Measurements from ENCODE around the gene PRPH2. TPM values are rescaled to one million over a fixed set of nuclear protein-coding genes. Genes with fewer than 3 reads are reported as not detected.

PRPH2 gene
- polyA plus RNA-seq, 2 of the 4 experiments (the other 2 are of a cell fraction) = not detected

- CTCF ChIA-PET = interaction anchor here (0.6 to 6.9 kb wide), 4 partner anchors 12 to 166 kb away, joined by 3 to 37 read pairs (median 3); no protein-coding TSS in a partner anchor
- peaks cover 8% of the 10 kb centered on the region; the same call in 2 of the 3 replicates for H3K4me1 ChIP-seq
- WGBS (ENCODE audit: missing lambda C conversion rate) = 4% methylated on average over 1 of the region's 3 CpGs
- H3K27ac ChIP-seq = peak overlapping the region in 1 of 2 experiments; percentile 33; a peak in 1 of 6 replicates
- peak; percentile 59 to 64; a peak in 5 of 6 replicates for ATAC-seq
- no peak for FAIRE-seq
- POLR2A ChIA-PET = interaction anchor here (0.6 to 0.7 kb wide), 2 partner anchors 17 to 161 kb away, joined by 3 read pairs; a partner anchor contains a TSS
- H3K4me3 ChIP-seq = no peak overlapping the region
- no peak overlapping the region for H3K4me2 ChIP-seq
- H3K9me3 ChIP-seq = peaks cover 8% of the 10 kb centered on the region; the same call in 1 of the 3 replicates
- TF ChIP-seq RFX5 (IDR thresholded peaks at IDR 0.05) (no peak), GATA3 (IDR thresholded peaks at IDR 0.05; ENCODE audit: borderline replicate concordance) (no peak), NR3C1 (IDR thresholded peaks at IDR 0.05) (no peak), CEBPB (IDR thresholded peaks at IDR 0.05) (no peak), ZC3H11A (IDR thresholded peaks at IDR 0.05) (no peak), POLR2A (IDR thresholded peaks at IDR 0.05; ENCODE audit: low read length) (no peak), E2F6 (IDR thresholded peaks at IDR 0.05; ENCODE audit: borderline replicate concordance, low read depth) (no peak), MAX (IDR thresholded peaks at IDR 0.05) (no peak), HOXA7 (CRISPR knock-in tag; IDR thresholded peaks at IDR 0.05) (no peak), HOXB13 (CRISPR knock-in tag; IDR thresholded peaks at IDR 0.05; ENCODE audit: low read depth) (no peak), RARB (CRISPR knock-in tag; IDR thresholded peaks at IDR 0.05) (no peak), PHF8 (IDR thresholded peaks at IDR 0.05; ENCODE audit: borderline replicate concordance, low read depth) (no peak), EP300 (IDR thresholded peaks at IDR 0.05) (no peak), ELK1 (IDR thresholded peaks at IDR 0.05; ENCODE audit: low read depth, low read length) (no peak), MAZ (IDR thresholded peaks at IDR 0.05; ENCODE audit: borderline replicate concordance, low read depth, low read length) (no peak), HOXB5 (CRISPR knock-in tag; IDR thresholded peaks at IDR 0.05) (no peak), USF2 (IDR thresholded peaks at IDR 0.05) (no peak)
- peak in 1 of 2 experiments; percentile 33 for DNase-seq (ENCODE audit: low read depth in 1 of 2, low spot score in 1 of 2)
These were observed 7.3 kb upstream of the PRPH2 start for GRCh38 chr6:42729731-42730130.

- CTCF ChIA-PET = interaction anchor here (0.8 to 6.9 kb wide), 17 partner anchors 9 to 180 kb away, joined by 3 to 37 read pairs (median 4); partner anchors contain the start of gene TBCC
- POLR2A ChIA-PET = interaction anchor here (2.7 kb wide), 1 partner anchor 19 kb away, joined by 16 read pairs; the partner anchor contains the start of gene TBCC
- TF ChIP-seq MAZ (IDR thresholded peaks at IDR 0.05; ENCODE audit: borderline replicate concordance, low read depth, low read length) (no peak), ESRRA (IDR thresholded peaks at IDR 0.05; ENCODE audit: borderline replicate concordance, low read length) (no peak), TP53 (CRISPR knock-in tag; IDR thresholded peaks at IDR 0.05) (no peak)
- H3K9me3 ChIP-seq = peaks cover 7% of the 10 kb centered on the region; the same call in 1 of the 3 replicates
- no peak overlapping the region for H3K4me3 ChIP-seq
- 89% methylated on average over 13 of the region's 22 CpGs for WGBS (ENCODE audit: missing lambda C conversion rate)
- peaks cover 8% of the 10 kb centered on the region; the same call in 2 of the 3 replicates for H3K4me1 ChIP-seq
- no peak for FAIRE-seq
- no peak overlapping the region for H3K27ac ChIP-seq
- no peak overlapping the region for H3K4me2 ChIP-seq
- ATAC-seq = no peak; a peak in 1 of 6 replicates
- no peak for DNase-seq (ENCODE audit: low read depth in 1 of 2, low spot score in 1 of 2)
These were observed 5.2 kb upstream of the PRPH2 start for GRCh38 chr6:42727627-42728026.

GRCh38 chr6:42727087-42727611, 4.8 kb upstream of the PRPH2 start:
- DNase-seq (ENCODE audit: low read depth in 1 of 2, low spot score in 1 of 2) (no peak), FAIRE-seq (no peak), ATAC-seq (peak in 1 of 2 experiments; percentile 47; a peak in 4 of 6 replicates)
- Histone ChIP-seq H3K4me1 (peaks cover 8% of the 10 kb centered on the region; the same call in 2 of the 3 replicates), H3K4me2 (peak overlapping the region; percentile 61; the same call in 1 of the 3 replicates), H3K9me3 (0 out of 3 replicates have a peak, but pooled peaks cover 2% of the 10 kb centered on the region), H3K27ac (no peak overlapping the region), H3K4me3 (no peak overlapping the region)
- POLR2A ChIA-PET = interaction anchor here (2.7 kb wide), 1 partner anchor 20 kb away, joined by 16 read pairs; the partner anchor contains the start of gene TBCC
- CTCF ChIA-PET = interaction anchor here (0.6 to 6.9 kb wide), 20 partner anchors 10 to 504 kb away, joined by 3 to 37 read pairs (median 6); partner anchors contain the start of gene TBCC
- TF ChIP-seq CBX2 (IDR thresholded peaks at IDR 0.05; ENCODE audit: borderline replicate concordance, low read depth) = no peak
- TF ChIP-seq SREBF2 (IDR thresholded peaks at IDR 0.05) = no peak
- 88% methylated on average over 26 of the region's 52 CpGs for WGBS (ENCODE audit: missing lambda C conversion rate)

Measured in A549 (cell line).